Stomach (tissue), 9 donors: Measurements from ENCODE around the gene SCMH1. TPM values are rescaled to one million over a fixed set of nuclear protein-coding genes. Genes with fewer than 3 reads are reported as not detected.
"Not testable (repeated sequence)": the region's sequence is repeated elsewhere in the genome, so short reads cannot be mapped to it uniquely, and the experiment has no call there.

Experiments used
- DNase-seq, 2 donors: peaks; one replicate each; pipeline versions ENCODE4 v3.0.0 to v3.0.0-alpha.2; 2013 to 2019
- H3K27ac ChIP-seq, 5 donors: fragments of 200-600 bp in 4 of 5; sonication (generic) in 4 of 5; one replicate each; pipeline ENCODE4 v1.5.1; 2013 to 2019; ENCODE audit warnings: mild to moderate bottlenecking in 1 of 5, moderate library complexity in 1 of 5
- H3K27me3 ChIP-seq, 3 donors: fragments of 200-600 bp; sonication (generic); one replicate each; pipeline ENCODE4 v1.5.1; 2017 to 2019; ENCODE audit warnings: mixed run types in 1 of 3
- H3K36me3 ChIP-seq, 4 donors: fragments of 200-600 bp; sonication (generic); 1 replicate in 3 of 4; 2 replicates in 1 of 4; pipeline ENCODE4 v1.5.1; 2016 to 2019
- H3K4me1 ChIP-seq, 4 donors: fragments of 200-600 bp; sonication (generic); one replicate each; pipeline ENCODE4 v1.5.1; 2016 to 2019
- H3K4me3 ChIP-seq, 4 donors: fragments of 200-600 bp; sonication (generic) in 3 of 4; one replicate each; pipeline ENCODE4 v1.5.1; 2016 to 2019; ENCODE audit warnings: mild to moderate bottlenecking in 1 of 4
- H3K9me3 ChIP-seq, 4 donors: fragments of 200-600 bp; sonication (generic); one replicate each; pipeline ENCODE4 v1.5.1; 2016 to 2019
- EP300 ChIP-seq: sonication (generic); formaldehyde crosslinking; IDR thresholded peaks from one replicate; pipeline ENCODE4 v1.6.1; 2017; ENCODE audit warnings: antibody characterized with exemption
- POLR2A ChIP-seq, 4 donors: fragments of 450-650 bp; IDR thresholded peaks; one replicate each; pipeline ENCODE4 v1.6.1; 2016; ENCODE audit warnings: antibody characterized with exemption in 4 of 4, control low read depth in 2 of 4, mild to moderate bottlenecking in 1 of 4, moderate library complexity in 1 of 4
- POLR2AphosphoS5 ChIP-seq, 3 donors: sonication (generic); formaldehyde crosslinking; IDR thresholded peaks; one replicate each; pipeline ENCODE4 v1.6.1; 2016; ENCODE audit warnings: antibody characterized with exemption in 3 of 3
- WGBS, 5 donors: extraction: QIAGEN DNeasy Blood & Tissue Kit in 3 of 5; methylation state at CpG; one replicate each; pipeline versions ENCODE4 v1.1.5 to v1.1.7; 2013 to 2018; 5-methylcytosine and 5-hydroxymethylcytosine counted together
- intact Hi-C: fragments of 100-400 bp; cut with DNase I; formaldehyde crosslinking; loops from one replicate; pipeline ENCODE4 v1.15.1; 2023; ENCODE audit warnings: low total_unique reads
- polyA plus RNA-seq, 3 donors: library from polyadenylated mRNA; stranded (reverse); fragments of 200-250 nt; gene quantifications; one replicate each; pipeline ENCODE4 v1.2.3, GENCODE V29; 2013
- total RNA-seq, 5 donors: library from RNA; depleted of rRNA; stranded (reverse); fragments of >200 nt; gene quantifications; one replicate each; pipeline versions ENCODE4 v1.1.0 to v1.2.3, GENCODE V29; 2014 to 2016
- TF ChIP-seq, protein P1 (sequence below), 7 experiments: fragments of 450-650 bp in 4 of 7; fragments of 200-600 bp in 3 of 7; sonication (generic) in 3 of 7; IDR thresholded peaks; one replicate each; pipeline ENCODE4 v1.5.1; 2016 to 2019; ENCODE audit warnings: antibody characterized with exemption in 7 of 7, control low read depth in 2 of 7, mild to moderate bottlenecking in 1 of 7
- donor health status: healthy with polysubstance abuse.
- donor health status: Bipolar disorder and iron deficiency.
- donor health status: healthy.

The SCMH1 gene
- total and polyA plus RNA-seq, 8 donors = 22.6 to 84.6 (median 35.6) TPM

DNA sequence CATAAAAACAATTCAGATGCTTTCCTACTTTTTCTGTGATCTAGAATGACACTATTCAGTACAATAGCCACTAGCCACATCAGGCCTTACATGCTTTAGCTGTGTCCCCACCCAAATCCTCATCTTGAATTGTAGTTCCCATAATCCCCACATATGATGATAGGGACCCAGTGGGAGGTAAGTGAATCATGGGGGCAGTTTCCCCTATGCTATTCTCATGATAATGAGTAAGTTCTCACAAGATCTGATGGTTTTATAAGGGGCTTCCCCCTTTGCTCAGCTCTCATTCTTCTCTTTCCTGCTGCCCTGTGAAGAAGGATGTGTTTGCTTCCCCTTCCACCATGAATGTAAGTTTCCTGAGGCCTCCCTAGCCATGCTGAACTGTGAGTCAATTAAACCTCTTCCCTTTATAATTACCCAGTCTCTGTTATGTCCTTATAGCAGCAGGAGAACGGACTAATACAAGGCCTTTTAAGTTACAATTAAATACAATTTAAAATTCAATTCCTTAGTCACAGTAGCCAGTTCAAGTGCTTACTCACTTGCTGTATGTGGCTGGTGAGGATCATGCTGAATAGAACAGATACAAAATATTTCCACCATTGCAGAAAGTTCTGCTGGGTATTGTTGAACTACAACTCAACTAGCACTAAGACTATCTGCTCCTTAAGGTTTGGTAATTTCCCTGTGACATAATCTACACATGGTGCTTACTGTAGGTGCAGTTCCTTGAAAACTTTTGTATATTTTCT, 106.7 kb downstream of the SCMH1 start:
- DNase-seq = no peak
- 90 to 100% (median 100%) methylated on average over 1 of the region's 1 CpG for WGBS, 5 donors
- H3K4me1 ChIP-seq = no peaks in the 10 kb centered on the region
- H3K27me3 ChIP-seq = no peaks in the 10 kb centered on the region
- H3K4me3 ChIP-seq = no peak overlapping the region
- peaks cover 0 to 3% (median 2%) of the 10 kb centered on the region in 4 donors for H3K9me3 ChIP-seq
- H3K27ac ChIP-seq = no peak overlapping the region
- H3K36me3 ChIP-seq = peaks cover 0 to 23% (median 16%) of the 10 kb centered on the region in 4 donors
- intact Hi-C loops = no loop called here
- TF ChIP-seq, protein P1, sequence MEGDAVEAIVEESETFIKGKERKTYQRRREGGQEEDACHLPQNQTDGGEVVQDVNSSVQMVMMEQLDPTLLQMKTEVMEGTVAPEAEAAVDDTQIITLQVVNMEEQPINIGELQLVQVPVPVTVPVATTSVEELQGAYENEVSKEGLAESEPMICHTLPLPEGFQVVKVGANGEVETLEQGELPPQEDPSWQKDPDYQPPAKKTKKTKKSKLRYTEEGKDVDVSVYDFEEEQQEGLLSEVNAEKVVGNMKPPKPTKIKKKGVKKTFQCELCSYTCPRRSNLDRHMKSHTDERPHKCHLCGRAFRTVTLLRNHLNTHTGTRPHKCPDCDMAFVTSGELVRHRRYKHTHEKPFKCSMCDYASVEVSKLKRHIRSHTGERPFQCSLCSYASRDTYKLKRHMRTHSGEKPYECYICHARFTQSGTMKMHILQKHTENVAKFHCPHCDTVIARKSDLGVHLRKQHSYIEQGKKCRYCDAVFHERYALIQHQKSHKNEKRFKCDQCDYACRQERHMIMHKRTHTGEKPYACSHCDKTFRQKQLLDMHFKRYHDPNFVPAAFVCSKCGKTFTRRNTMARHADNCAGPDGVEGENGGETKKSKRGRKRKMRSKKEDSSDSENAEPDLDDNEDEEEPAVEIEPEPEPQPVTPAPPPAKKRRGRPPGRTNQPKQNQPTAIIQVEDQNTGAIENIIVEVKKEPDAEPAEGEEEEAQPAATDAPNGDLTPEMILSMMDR (IDR thresholded peaks at IDR 0.05) = no peak
- no peak for TF ChIP-seq POLR2A (IDR thresholded peaks at IDR 0.05)
- no peak for TF ChIP-seq EP300
- TF ChIP-seq POLR2AphosphoS5 (IDR thresholded peaks at IDR 0.05) = no peak

DNA sequence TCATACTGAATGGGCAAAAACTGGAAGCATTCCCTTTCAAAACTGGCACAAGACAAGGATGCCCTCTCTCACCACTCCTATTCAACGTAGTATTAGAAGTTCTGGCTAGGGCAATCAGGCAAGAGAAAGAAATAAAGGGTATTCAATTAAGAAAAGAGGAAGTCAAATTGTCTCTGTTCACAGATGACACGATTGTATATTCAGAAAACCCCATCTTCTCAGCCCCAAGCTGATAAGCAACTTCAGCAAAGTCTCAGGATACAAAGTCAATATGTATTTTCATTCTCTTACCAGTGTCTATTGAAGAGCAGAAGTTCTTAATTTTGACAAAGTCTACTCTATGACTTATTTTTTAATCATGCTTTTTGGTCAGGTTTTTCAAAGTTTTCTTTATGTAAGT, 107.8 kb downstream of the SCMH1 start:
- 83 to 100% (median 91%) methylated on average over 2 of the region's 2 CpGs for WGBS, 5 donors
- intact Hi-C loops = not testable (repeated sequence)

DNA sequence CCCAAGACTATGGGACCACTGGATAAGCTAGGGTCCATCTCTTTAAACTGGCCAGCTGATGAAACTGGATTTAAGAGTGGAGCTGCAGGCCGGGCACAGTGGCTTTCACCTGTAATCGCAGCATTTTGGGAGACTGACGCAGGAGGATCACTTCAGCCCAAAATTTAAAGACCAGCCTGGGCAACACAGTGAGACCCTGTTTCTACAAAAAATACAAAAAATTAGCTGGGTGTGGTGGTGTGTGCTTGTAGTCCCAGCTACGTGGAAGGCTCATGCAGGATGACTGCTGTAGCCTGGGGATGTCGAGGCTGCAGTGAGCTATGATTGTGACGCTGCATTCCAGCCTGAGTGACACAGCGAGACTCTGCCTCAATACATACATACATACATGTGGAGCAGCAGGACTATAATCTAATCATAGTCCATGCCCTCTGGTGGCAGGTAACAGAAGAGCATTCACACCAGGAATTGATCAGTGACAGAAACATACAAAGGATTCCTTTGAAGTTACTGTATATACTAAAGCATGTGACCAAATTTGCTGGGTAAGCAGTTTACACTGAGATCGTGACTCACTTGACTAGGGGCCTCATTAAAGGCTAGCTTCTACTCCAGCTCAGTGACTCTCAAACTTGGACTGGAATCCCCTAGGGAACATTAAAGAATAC, 119.1 kb downstream of the SCMH1 start:
- peak; percentile 28 to 70 for DNase-seq
- H3K27ac ChIP-seq = no peak overlapping the region
- TF ChIP-seq EP300 (no peak), POLR2A (IDR thresholded peaks at IDR 0.05) (no peak), POLR2AphosphoS5 (IDR thresholded peaks at IDR 0.05) (peak in 1 of 3 donors; percentile 67)
- TF ChIP-seq, protein P1 (IDR thresholded peaks at IDR 0.05) = peak in 5 of 7 experiments; percentile 23 to 54 (median 39)
- peaks cover 0 to 10% (median 2%) of the 10 kb centered on the region in 4 donors for H3K36me3 ChIP-seq
- intact Hi-C loops = no loop called here
- H3K4me1 ChIP-seq = peaks cover 0 to 15% (median 3%) of the 10 kb centered on the region in 4 donors
- no peaks in the 10 kb centered on the region for H3K9me3 ChIP-seq
- no peaks in the 10 kb centered on the region for H3K27me3 ChIP-seq
- H3K4me3 ChIP-seq = no peak overlapping the region
- 72 to 76% (median 74%) methylated on average over 7 to 8 of the region's 8 CpGs for WGBS, 5 donors

More for the DNA sequence above, 107.8 kb downstream of the SCMH1 start:
- not testable (repeated sequence) for DNase-seq, H3K4me3 ChIP-seq, H3K9me3 ChIP-seq, H3K27ac ChIP-seq, H3K27me3 ChIP-seq, H3K4me1 ChIP-seq
- peaks cover 0 to 20% (median 10%) of the 10 kb centered on the region in 4 donors for H3K36me3 ChIP-seq

DNA sequence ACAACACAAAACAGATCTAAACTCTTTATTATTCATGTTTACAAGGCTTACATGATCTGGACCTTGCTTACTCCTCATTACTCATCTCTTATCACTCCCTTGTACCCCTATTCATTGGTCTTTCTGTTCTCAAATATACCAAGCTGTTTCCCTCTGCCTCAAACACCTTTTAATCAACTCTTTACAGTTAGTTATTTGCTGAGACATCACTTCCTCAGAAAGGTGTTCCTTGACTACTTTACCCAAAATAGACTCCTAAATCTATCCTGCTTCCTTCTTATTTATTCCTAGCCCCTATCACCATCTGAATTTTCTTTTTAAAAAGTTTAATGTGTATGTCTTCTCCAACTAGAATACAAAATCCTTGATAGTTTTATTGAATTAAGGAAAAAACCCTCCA, 120.0 kb downstream of the SCMH1 start:
- TF ChIP-seq, protein P1 (IDR thresholded peaks at IDR 0.05) = no peak
- TF ChIP-seq POLR2A (IDR thresholded peaks at IDR 0.05) (no peak), EP300 (no peak), POLR2AphosphoS5 (IDR thresholded peaks at IDR 0.05) (no peak)
- H3K36me3 ChIP-seq = peaks cover 0 to 14% (median 2%) of the 10 kb centered on the region in 4 donors
- H3K9me3 ChIP-seq = no peaks in the 10 kb centered on the region
- no peak for DNase-seq
- intact Hi-C loops = no loop called here
- H3K27me3 ChIP-seq = no peaks in the 10 kb centered on the region
- no peak overlapping the region for H3K4me3 ChIP-seq
- H3K27ac ChIP-seq = no peak overlapping the region
- peaks cover 0 to 15% (median 3%) of the 10 kb centered on the region in 4 donors for H3K4me1 ChIP-seq

DNA sequence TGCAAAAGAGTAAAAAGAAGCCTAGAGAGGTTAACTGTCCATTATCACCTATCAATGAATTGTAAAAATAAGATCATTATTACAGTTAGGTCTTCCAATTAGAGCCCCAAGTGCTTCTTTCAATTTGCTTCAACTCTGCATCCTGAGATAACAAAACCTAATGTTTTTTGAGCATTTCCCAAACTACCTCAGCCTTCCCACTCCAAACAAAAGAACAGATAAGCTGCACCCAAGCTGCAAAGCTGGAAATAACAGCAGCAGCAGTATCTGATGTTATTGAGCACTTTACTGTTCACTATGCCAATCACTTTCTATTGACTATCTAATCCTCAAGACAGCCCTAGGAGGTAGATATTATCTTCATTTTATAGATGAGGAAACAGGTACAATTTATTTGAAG, 123.5 kb downstream of the SCMH1 start:
- TF ChIP-seq POLR2A (IDR thresholded peaks at IDR 0.05) (no peak), EP300 (no peak), POLR2AphosphoS5 (IDR thresholded peaks at IDR 0.05) (no peak)
- TF ChIP-seq, protein P1 (IDR thresholded peaks at IDR 0.05) = no peak

DNA sequence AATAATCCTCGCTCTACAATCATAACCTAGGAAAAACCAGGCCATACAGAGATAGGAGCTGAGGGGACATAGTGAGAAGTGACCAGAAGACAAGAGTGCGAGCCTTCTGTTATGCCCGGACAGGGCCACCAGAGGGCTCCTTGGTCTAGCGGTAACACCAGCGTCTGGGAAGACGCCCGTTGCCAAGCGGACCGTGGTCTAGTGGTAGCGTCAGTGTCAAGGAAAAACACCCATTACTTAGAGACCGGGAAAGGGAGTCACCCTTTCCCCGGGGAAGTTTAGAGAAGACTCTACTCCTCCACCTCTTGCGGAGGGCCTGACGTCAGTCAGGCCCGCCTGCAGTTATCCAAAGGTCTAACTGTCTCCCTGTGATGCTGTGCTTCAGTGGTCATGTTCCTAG, 124.9 kb downstream of the SCMH1 start:
- DNase-seq, H3K9me3 ChIP-seq, intact Hi-C loops, H3K4me1 ChIP-seq, H3K27me3 ChIP-seq, H3K4me3 ChIP-seq, H3K27ac ChIP-seq: not testable (repeated sequence)
- 81 to 91% (median 87%) methylated on average over 7 to 15 of the region's 15 CpGs for WGBS, 5 donors
- peaks cover 6 to 36% (median 25%) of the 10 kb centered on the region in 4 donors for H3K36me3 ChIP-seq

More for the DNA sequence above, 123.5 kb downstream of the SCMH1 start:
- intact Hi-C loops = no loop called here
- Histone ChIP-seq H3K9me3 (no peaks in the 10 kb centered on the region), H3K27me3 (no peaks in the 10 kb centered on the region), H3K4me3 (no peak overlapping the region), H3K36me3 (peaks cover 0 to 22% (median 14%) of the 10 kb centered on the region in 4 donors), H3K4me1 (peaks cover 0 to 13% (median 2%) of the 10 kb centered on the region in 4 donors), H3K27ac (no peak overlapping the region)
- DNase-seq = no peak
